GM12878 (cell line): ENCODE results near the gene PSIP1. TPM values are rescaled to one million over a fixed set of nuclear protein-coding genes. Genes with fewer than 3 reads are reported as not detected.

Experiments used
- ATAC-seq: fragments of 200-7000 bp; cut with Tn5 transposase; 3 replicates; pipeline ENCODE4 v1.9.1; 2020; ENCODE audit warnings: mild to moderate bottlenecking, moderate library complexity
- BruUV-seq: library from RNA; stranded (reverse); fragments of 400-500 nt; replicated peaks from 2 replicates; lab custom pipeline; 2021; lab: Mats Ljungman, UMichigan
- CTCF ChIA-PET: fragments of 300-600 bp; sonication (Branson Sonifier 250); formaldehyde crosslinking; extraction: SDS; loops from one replicate; lab custom pipeline; 2021; ENCODE audit warnings: inconsistent platforms; lab: Yijun Ruan, JAX
- POLR2A ChIA-PET: fragments of 350-600 bp; formaldehyde crosslinking; extraction: SDS; loops from one replicate; lab custom pipeline; 2021; ENCODE audit warnings: inconsistent platforms; lab: Charles Lee
- RAD21 ChIA-PET: fragments of 300-600 bp; sonication (Branson Sonifier 250); formaldehyde crosslinking; loops from one replicate; lab custom pipeline; 2023; ENCODE audit warnings: antibody characterized with exemption; ENCODE audit not compliant: unreplicated experiment; lab: Charles Lee
- SMC1A ChIA-PET: fragments of 300-600 bp; sonication (Branson Sonifier 250); formaldehyde crosslinking; loops from one replicate; lab custom pipeline; 2023; ENCODE audit not compliant: unreplicated experiment, uncharacterized antibody; lab: Charles Lee
- DNase-seq: peaks from one replicate; pipeline ENCODE4 v3.0.0-alpha.2; 2011; ENCODE audit warnings: low read depth, low spot score
- FAIRE-seq: peaks from 3 replicates; lab custom pipeline; 2011; peaks lifted over from hg19 to GRCh38; lab: Jason Lieb, UNC
- H2AFZ ChIP-seq: 2 replicates; pipeline ENCODE4 v1.6.0; 2011; ENCODE audit warnings: low read depth, low read length, control low read depth; ENCODE audit not compliant: control insufficient read depth
- H3K27ac ChIP-seq: 2 replicates; pipeline ENCODE4 v1.5.1; 2011; ENCODE audit warnings: control low read depth; ENCODE audit not compliant: control insufficient read depth, insufficient read depth
- H3K27me3 ChIP-seq, 2 experiments: replicated peaks in 1 of 2; 2 replicates each; pipeline versions ENCODE4 v1.6.0 to v1.6.1; 2011; ENCODE audit warnings: low read length in 1 of 2; ENCODE audit not compliant: control insufficient read depth in 2 of 2, insufficient read depth in 2 of 2
- H3K36me3 ChIP-seq, 2 experiments: 2 replicates each; pipeline ENCODE4 v1.5.1; 2011; ENCODE audit warnings: low read length in 1 of 2; ENCODE audit not compliant: control insufficient read depth in 2 of 2, insufficient read depth in 2 of 2
- H3K4me1 ChIP-seq: 2 replicates; pipeline ENCODE4 v1.6.1; 2011; ENCODE audit warnings: mild to moderate bottlenecking, low read length, moderate library complexity, mixed read lengths; ENCODE audit not compliant: control insufficient read depth, insufficient read depth
- H3K4me2 ChIP-seq: 2 replicates; pipeline ENCODE4 v1.6.0; 2011; ENCODE audit warnings: control low read depth; ENCODE audit not compliant: control insufficient read depth, insufficient read depth
- H3K4me3 ChIP-seq: fragments of 200-600 bp; sonication (generic); 2 replicates; pipeline ENCODE4 v1.5.1; 2016
- H3K79me2 ChIP-seq: 2 replicates; pipeline ENCODE4 v1.6.0; 2011; ENCODE audit warnings: low read length; ENCODE audit not compliant: control insufficient read depth, insufficient read depth
- H3K9ac ChIP-seq: 2 replicates; pipeline ENCODE4 v1.8.0; 2011; ENCODE audit warnings: low read length, control low read depth, mixed read lengths; ENCODE audit not compliant: control insufficient read depth, insufficient read depth
- H3K9me3 ChIP-seq: replicated peaks from 3 replicates; pipeline ENCODE4 v1.5.1; 2011; ENCODE audit warnings: mild to moderate bottlenecking, low read length; ENCODE audit not compliant: control insufficient read depth, insufficient read depth
- H4K20me1 ChIP-seq: 2 replicates; pipeline ENCODE4 v1.6.0; 2011; ENCODE audit not compliant: control insufficient read depth, insufficient read depth
- CBFB ChIP-seq: IDR thresholded peaks from 2 replicates; pipeline ENCODE4 v1.6.1; 2016; ENCODE audit warnings: antibody characterized with exemption, low read depth
- CBX3 ChIP-seq: fragments of 200-600 bp; sonication (generic); IDR thresholded peaks from 2 replicates; pipeline ENCODE4 v1.6.1; 2016; ENCODE audit warnings: low read depth, borderline replicate concordance
- NKRF ChIP-seq: fragments of 450-650 bp; conservative IDR thresholded peaks from 2 replicates; pipeline ENCODE4 v1.6.1; 2017; ENCODE audit warnings: mild to moderate bottlenecking, moderate library complexity
- NR2C2 ChIP-seq: IDR thresholded peaks from 2 replicates; pipeline ENCODE4 v1.6.1; 2011; ENCODE audit warnings: borderline replicate concordance, low read depth; ENCODE audit not compliant: control insufficient read depth, insufficient read length
- SMAD1 ChIP-seq: fragments of 450-650 bp; IDR thresholded peaks from 2 replicates; pipeline ENCODE4 v1.6.1; 2018; ENCODE audit warnings: mild to moderate bottlenecking, low read depth; ENCODE audit not compliant: partially characterized antibody
- TBL1XR1 ChIP-seq: IDR thresholded peaks from 2 replicates; pipeline ENCODE4 v1.6.1; 2012; ENCODE audit warnings: low read depth, low read length, improper control_type of control experiment
- TCF7 ChIP-seq: IDR thresholded peaks from 2 replicates; pipeline ENCODE4 v1.6.1; 2014; ENCODE audit warnings: antibody characterized with exemption, borderline replicate concordance
- ZBTB4 ChIP-seq: fragments of 450-650 bp; formaldehyde crosslinking; IDR thresholded peaks from 2 replicates; pipeline ENCODE4 v1.4.0; 2022; ENCODE audit warnings: mild to moderate bottlenecking, moderate library complexity
- WGBS: methylation state at CpG from one replicate; pipeline ENCODE4 v1.1.6; 2016; ENCODE audit warnings: low lambda C conversion rate; ENCODE audit not compliant: insufficient replicate concordance, insufficient coverage; ENCODE audit errors: missing lambda C conversion rate; 5-methylcytosine and 5-hydroxymethylcytosine counted together
- in situ Hi-C: fragments of 300-500 bp; cut with MboI; formaldehyde crosslinking; loops from 9 replicates; pipeline ENCODE4 v1.14.3; 2018; ENCODE audit warnings: mixed read lengths
- intact Hi-C: fragments of 100-400 bp; cut with micrococcal nuclease; formaldehyde crosslinking; loops from one replicate; pipeline ENCODE4 v1.14.2; 2022; ENCODE audit not compliant: unreplicated experiment
- polyA plus RNA-seq, 11 experiments: library from polyadenylated mRNA; depleted of rRNA in 4 of 11; unstranded in 6 of 11; stranded (reverse) in 5 of 11; fragments of >200 nt; fragmentation: Nextera tagmentation in 4 of 11; fragmentation: Illumina TruSeq in 1 of 11; extraction: Ambion mirVana in 4 of 11; extraction: Trizol in 1 of 11; gene quantifications; 1 replicate in 1 of 11; 2 replicates in 10 of 11; pipeline versions ENCODE4 v1.2.1 to v1.2.3, GENCODE V29; 2011 to 2016; ENCODE audit warnings: inconsistent platforms in 2 of 11, missing spikeins in 2 of 11, low read depth in 1 of 11
- total RNA-seq, 4 experiments: library from RNA; depleted of rRNA in 3 of 4; stranded (reverse); fragments of >200 nt in 3 of 4; fragmentation: Illumina TruSeq in 1 of 4; extraction: Trizol in 1 of 4; gene quantifications; 2 replicates each; pipeline versions ENCODE4 v1.2.1 to v1.2.3, GENCODE V29; 2013 to 2021

Gene PSIP1
- total and polyA plus RNA-seq, 10 of the 15 experiments (the other 5 are each of a cell fraction or from before 2014, with no cell fraction given): 75.5 to 299 (median 173) TPM

GRCh38 chr9:15501179-15501578 lies 9.6 kb downstream of the PSIP1 start (continued):
- TF ChIP-seq CBX3: no peak
- no peak for TF ChIP-seq NKRF

DNA sequence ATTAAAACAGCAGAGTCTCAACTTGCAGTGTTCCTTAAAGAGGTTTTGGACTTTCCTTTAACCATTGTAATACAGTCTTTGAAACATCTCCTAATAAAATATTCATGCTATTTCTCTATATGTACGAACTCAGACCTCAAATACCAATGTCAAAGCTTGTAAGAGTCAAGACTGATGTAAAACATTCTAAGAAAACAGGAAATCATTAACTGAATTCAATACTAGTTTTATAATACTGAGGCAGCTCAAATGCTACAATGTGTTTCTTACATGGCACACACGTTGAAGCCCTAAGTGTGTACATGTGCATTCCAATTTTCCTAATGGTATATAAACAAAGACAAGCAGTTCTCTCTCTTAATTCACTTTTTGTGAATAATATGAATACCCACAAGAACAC lies 11.6 kb downstream of the PSIP1 start:
- Histone ChIP-seq H2AFZ (no peak overlapping the region), H3K27me3 (no peaks in the 10 kb centered on the region), H4K20me1 (no peaks in the 10 kb centered on the region; the same call in 1 of the 2 replicates), H3K4me2 (no peak overlapping the region; the same call in 1 of the 2 replicates), H3K4me3 (no peak overlapping the region), H3K79me2 (peaks cover 75% of the 10 kb centered on the region), H3K9ac (no peak overlapping the region), H3K4me1 (no peaks in the 10 kb centered on the region), H3K27ac (no peak overlapping the region), H3K9me3 (peaks cover 3% of the 10 kb centered on the region), H3K36me3 (peaks cover 2 to 38% of the 10 kb centered on the region in 2 experiments; a peak in 3 of 4 replicates)
- POLR2A ChIA-PET: interaction anchor here (0.9 kb wide), 1 partner anchor 23 kb away, joined by 4 read pairs; no protein-coding TSS in a partner anchor
- ATAC-seq (no peak; the same call in 2 of the 3 replicates), DNase-seq (no peak), FAIRE-seq (no peak)
- RAD21 ChIA-PET: interaction anchor here (1.2 to 1.7 kb wide), 2 partner anchors 30 to 34 kb away, joined by 4 read pairs; no protein-coding TSS in a partner anchor
- in situ Hi-C loops: no loop called here
- BruUV-seq: no TSS peak
- WGBS: 90% methylated on average over 2 of the region's 2 CpGs
- SMC1A ChIA-PET: interaction anchor here (0.7 to 3.8 kb wide), 4 partner anchors 16 to 70 kb away, joined by 3 to 16 read pairs (median 8); no protein-coding TSS in a partner anchor
- intact Hi-C loops: no loop called here
- CTCF ChIA-PET: interaction anchor here (0.7 to 4.4 kb wide), 4 partner anchors 13 to 34 kb away, joined by 3 to 19 read pairs (median 6); partner anchors contain the start of gene PSIP1
- TF ChIP-seq CBFB: no peak
- no peak for TF ChIP-seq TBL1XR1
- no peak for TF ChIP-seq ZBTB4 (CRISPR knock-in tag)
- no peak for TF ChIP-seq NKRF
- no peak for TF ChIP-seq NR2C2
- TF ChIP-seq TCF7: no peak
- TF ChIP-seq SMAD1: no peak
